SK-N-SH treated with all-trans-retinoic acid at 6 μM for 48 hours (cell line): Measurements from ENCODE around the gene SMIM32.

Experiments used
- ATAC-seq: fragments of 200-7000 bp; cut with Tn5 transposase; 3 replicates; pipeline ENCODE4 v1.9.1; 2020; ENCODE audit warnings: mild to moderate bottlenecking, moderate library complexity
- ARNTL ChIP-seq: fragments of 450-650 bp; formaldehyde crosslinking; IDR thresholded peaks from 2 replicates; pipeline ENCODE4 v1.5.0; 2020; ENCODE audit warnings: low read depth, mild to moderate bottlenecking, moderate library complexity, borderline replicate concordance
- BACH2 ChIP-seq: fragments of 250-450 bp; sonication (Bioruptor Pico); IDR thresholded peaks from 2 replicates; pipeline ENCODE4 v1.9.0; 2021; ENCODE audit warnings: mild to moderate bottlenecking, borderline replicate concordance
- CREB5 ChIP-seq: fragments of 250-450 bp; sonication (Bioruptor Pico); IDR thresholded peaks from 2 replicates; pipeline ENCODE4 v1.5.1; 2020; ENCODE audit warnings: low read depth, mild to moderate bottlenecking, moderate library complexity
- CSRNP3 ChIP-seq: fragments of 250-450 bp; sonication (Bioruptor Pico); IDR thresholded peaks from 2 replicates; pipeline ENCODE4 v1.5.1; 2021; ENCODE audit warnings: mild to moderate bottlenecking, moderate library complexity
- GLIS3 ChIP-seq: fragments of 250-450 bp; sonication (Bioruptor Pico); IDR thresholded peaks from 2 replicates; pipeline ENCODE4 v1.5.0; 2020; ENCODE audit warnings: mild to moderate bottlenecking, moderate library complexity
- ISL1 ChIP-seq: fragments of 250-450 bp; sonication (Bioruptor Pico); IDR thresholded peaks from 2 replicates; pipeline ENCODE4 v2.1.2; 2022; ENCODE audit warnings: mild to moderate bottlenecking, moderate library complexity
- OSR1 ChIP-seq: fragments of 250-450 bp; sonication (Bioruptor Pico); IDR thresholded peaks from 2 replicates; pipeline ENCODE4 v1.8.0; 2022; ENCODE audit warnings: moderate library complexity, mild to moderate bottlenecking, inconsistent platforms
- PATZ1 ChIP-seq: fragments of 250-450 bp; sonication (Bioruptor Pico); IDR thresholded peaks from 2 replicates; pipeline ENCODE4 v1.8.0; 2020; ENCODE audit warnings: mild to moderate bottlenecking, moderate library complexity, borderline replicate concordance
- POU6F1 ChIP-seq: fragments of 250-450 bp; sonication (Bioruptor Pico); IDR thresholded peaks from 2 replicates; pipeline ENCODE4 v1.8.0; 2021; ENCODE audit warnings: low read depth, mild to moderate bottlenecking, moderate library complexity, borderline replicate concordance
- PPARA ChIP-seq: fragments of 250-450 bp; sonication (Bioruptor Pico); IDR thresholded peaks from 2 replicates; pipeline ENCODE4 v1.5.0; 2020; ENCODE audit warnings: mild to moderate bottlenecking, borderline replicate concordance
- RARB ChIP-seq: fragments of 250-450 bp; sonication (Bioruptor Pico); IDR thresholded peaks from 2 replicates; pipeline ENCODE4 v1.8.0; 2021; ENCODE audit warnings: mild to moderate bottlenecking, moderate library complexity
- TOX ChIP-seq: fragments of 250-450 bp; sonication (Bioruptor Pico); IDR thresholded peaks from 2 replicates; pipeline ENCODE4 v1.8.0; 2021; ENCODE audit warnings: mild to moderate bottlenecking, moderate library complexity, borderline replicate concordance
- TSHZ2 ChIP-seq: fragments of 250-450 bp; sonication (Bioruptor Pico); IDR thresholded peaks from 2 replicates; pipeline ENCODE4 v1.5.0; 2020; ENCODE audit warnings: mild to moderate bottlenecking, moderate library complexity
- ZC3H10 ChIP-seq: fragments of 250-450 bp; sonication (Bioruptor Pico); IDR thresholded peaks from 2 replicates; pipeline ENCODE4 v1.5.1; 2021; ENCODE audit warnings: mild to moderate bottlenecking, moderate library complexity
- ZFP3 ChIP-seq: fragments of 250-450 bp; sonication (Bioruptor Pico); IDR thresholded peaks from 2 replicates; pipeline ENCODE4 v1.5.0; 2020; ENCODE audit warnings: mild to moderate bottlenecking, moderate library complexity
- ZFP30 ChIP-seq: fragments of 450-650 bp; formaldehyde crosslinking; IDR thresholded peaks from 2 replicates; pipeline ENCODE4 v1.5.0; 2022; ENCODE audit warnings: mild to moderate bottlenecking, moderate library complexity
- ZNF565 ChIP-seq: fragments of 450-650 bp; formaldehyde crosslinking; conservative IDR thresholded peaks from 2 replicates; pipeline ENCODE4 v1.5.0; 2020; ENCODE audit warnings: low read depth, mild to moderate bottlenecking, moderate library complexity
- ZNF70 ChIP-seq: fragments of 450-650 bp; formaldehyde crosslinking; IDR thresholded peaks from 2 replicates; pipeline ENCODE4 v1.5.0; 2020; ENCODE audit warnings: mild to moderate bottlenecking, moderate library complexity
- ZNF8 ChIP-seq: fragments of 450-650 bp; formaldehyde crosslinking; IDR thresholded peaks from 2 replicates; pipeline ENCODE4 v1.5.0; 2020; ENCODE audit warnings: mild to moderate bottlenecking, moderate library complexity

SMIM32 gene

GRCh38 chr5:136203303-136203922, 10.5 kb upstream of the SMIM32 start:
- no peak for ATAC-seq
- TF ChIP-seq ARNTL (CRISPR knock-in tag): no peak
- no peak for TF ChIP-seq BACH2
- TF ChIP-seq TSHZ2 (CRISPR knock-in tag): no peak
- no peak for TF ChIP-seq ZFP3 (CRISPR knock-in tag)
- no peak for TF ChIP-seq PPARA (CRISPR knock-in tag)
- TF ChIP-seq OSR1: no peak

- ATAC-seq: no peak
- TF ChIP-seq ZNF70 (CRISPR knock-in tag) (no peak), ZNF565 (CRISPR knock-in tag) (no peak), PATZ1 (CRISPR knock-in tag) (no peak), ZFP30 (CRISPR knock-in tag) (no peak), ZFP3 (CRISPR knock-in tag) (no peak), OSR1 (no peak), TSHZ2 (CRISPR knock-in tag) (no peak), ISL1 (CRISPR knock-in tag) (no peak), RARB (CRISPR knock-in tag) (no peak), GLIS3 (CRISPR knock-in tag) (no peak), ZC3H10 (CRISPR knock-in tag) (no peak), CREB5 (CRISPR knock-in tag) (no peak), ARNTL (CRISPR knock-in tag) (no peak)
Observed at GRCh38 chr5:136202469-136203205, 9.7 kb upstream of the SMIM32 start.

GRCh38 chr5:136201870-136202269, 8.9 kb upstream of the SMIM32 start:
- ATAC-seq: no peak
- no peak for TF ChIP-seq RARB (CRISPR knock-in tag)
- no peak for TF ChIP-seq POU6F1 (CRISPR knock-in tag)
- TF ChIP-seq ZNF8 (CRISPR knock-in tag): no peak
- no peak for TF ChIP-seq CSRNP3
- no peak for TF ChIP-seq PPARA (CRISPR knock-in tag)
- no peak for TF ChIP-seq PATZ1 (CRISPR knock-in tag)
- no peak for TF ChIP-seq ARNTL (CRISPR knock-in tag)
- TF ChIP-seq CREB5 (CRISPR knock-in tag): no peak
- no peak for TF ChIP-seq TOX (CRISPR knock-in tag)
- TF ChIP-seq OSR1: no peak
